Activated CD4-positive, alpha-beta memory T cell treated with anti-CD3 and anti-CD28 coated beads for 36 hours (primary cell): Measurements from ENCODE around the gene BRD3OS. TPM values are rescaled to one million over a fixed set of nuclear protein-coding genes. Genes with fewer than 3 reads are reported as not detected.

Source experiments
- CTCF ChIA-PET: fragments of 350-600 bp; sonication (Branson Sonifier 250); formaldehyde crosslinking; loops from one replicate; lab custom pipeline; 2021; ENCODE audit warnings: antibody characterized with exemption, inconsistent platforms; lab: Charles Lee
- POLR2A ChIA-PET: fragments of 350-600 bp; sonication (Branson Sonifier 250); formaldehyde crosslinking; loops from one replicate; lab custom pipeline; 2021; ENCODE audit warnings: antibody characterized with exemption; lab: Charles Lee
- DNase-seq: peaks from one replicate; pipeline ENCODE4 v3.0.0-alpha.2; 2020
- H3K27ac Mint-ChIP-seq: one replicate; pipeline ENCODE4 v1.8.0; 2021; ENCODE audit warnings: mixed read lengths
- H3K27me3 Mint-ChIP-seq: one replicate; pipeline ENCODE4 v1.8.0; 2021; ENCODE audit warnings: mixed read lengths
- H3K36me3 Mint-ChIP-seq: one replicate; pipeline ENCODE4 v1.8.0; 2021; ENCODE audit warnings: mixed read lengths
- H3K4me1 Mint-ChIP-seq: one replicate; pipeline ENCODE4 v1.8.0; 2021; ENCODE audit warnings: low read depth, mixed read lengths
- H3K4me3 Mint-ChIP-seq: one replicate; pipeline ENCODE4 v1.8.0; 2021; ENCODE audit warnings: mild to moderate bottlenecking, mixed read lengths
- H3K9me3 Mint-ChIP-seq: one replicate; pipeline ENCODE4 v1.8.0; 2021; ENCODE audit warnings: mixed read lengths
- intact Hi-C: fragments of 100-400 bp; cut with micrococcal nuclease; formaldehyde crosslinking; loops from one replicate; pipeline ENCODE4 v1.15.1; 2023
- total RNA-seq, 2 experiments: library from RNA; stranded (reverse); gene quantifications; one replicate each; pipeline ENCODE4 v1.2.3, GENCODE V29; 2021

BRD3OS gene, protein sequence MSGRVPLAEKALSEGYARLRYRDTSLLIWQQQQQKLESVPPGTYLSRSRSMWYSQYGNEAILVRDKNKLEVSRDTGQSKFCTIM
- 10 to 100 TPM; 12.6 to 13.2 TPM for total RNA-seq

DNA sequence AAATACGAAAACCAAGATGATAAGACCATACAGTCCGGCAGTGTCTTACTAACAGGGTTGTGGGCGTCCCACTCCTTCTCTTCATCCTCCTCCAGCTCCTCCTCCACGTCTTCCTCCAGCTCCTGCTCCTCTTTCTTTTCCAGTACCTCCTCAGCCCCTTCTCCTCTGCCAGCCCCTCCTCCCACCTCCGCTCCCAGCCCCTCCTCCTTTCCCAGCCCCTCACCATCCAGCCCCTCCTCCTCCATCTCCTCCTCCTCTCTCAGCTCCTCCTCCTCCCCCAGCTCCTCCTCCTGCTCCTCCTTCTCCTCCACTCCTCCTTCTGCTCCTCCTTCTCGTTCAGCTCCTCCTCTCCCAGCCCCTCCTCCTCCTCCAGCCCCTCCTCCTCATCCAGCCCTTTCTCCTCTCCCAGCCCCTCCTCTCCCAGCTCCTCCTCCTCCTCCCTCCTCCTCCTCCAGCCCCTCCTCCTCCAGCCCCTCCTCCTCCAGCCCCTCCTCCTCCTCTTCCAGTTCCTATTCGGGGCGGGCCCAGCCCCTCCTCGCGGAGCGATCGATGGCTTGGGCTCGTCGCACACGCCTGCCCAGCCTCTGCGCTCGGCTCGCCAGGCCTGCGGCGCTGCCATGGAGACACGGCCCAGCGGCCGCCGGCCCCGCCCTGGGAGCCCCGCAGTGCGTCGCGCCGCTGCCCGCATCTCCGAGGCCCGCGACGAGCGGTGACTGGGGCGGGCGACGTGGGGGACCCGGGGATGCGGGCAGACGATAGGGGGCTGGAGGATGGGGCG is at the start of gene BRD3OS:
Gene BRD3OS, plus strand, starts transcription at position 654 of the 778 bp plus-strand sequence. CDS start 1,267 bp downstream, outside the sequence.
- peaks cover 3% of the 10 kb centered on the region for H3K36me3 Mint-ChIP-seq
- peak within 1 kb of the TSS; percentile 33 for H3K27ac Mint-ChIP-seq
- H3K9me3 Mint-ChIP-seq = no peaks in the 10 kb centered on the region
- DNase-seq = peak; percentile 94
- CTCF ChIA-PET = interaction anchor here (0.9 to 2.3 kb wide), 5 partner anchors 31 to 243 kb away, joined by 3 to 20 read pairs (median 6); no protein-coding TSS in a partner anchor
- intact Hi-C loops = loop anchor here (1.0 to 2.0 kb wide), 3 partner anchors 43 to 140 kb away; partner anchors contain the start of genes BRD3, RNU6ATAC and WDR5
- POLR2A ChIA-PET = interaction anchor here (1.4 to 2.9 kb wide), 3 partner anchors 41 to 140 kb away, joined by 3 to 13 read pairs (median 5); no protein-coding TSS in a partner anchor
- no peaks in the 10 kb centered on the region for H3K27me3 Mint-ChIP-seq
- H3K4me1 Mint-ChIP-seq = peaks cover 12% of the 10 kb centered on the region
- peak within 1 kb of the TSS; percentile 76 for H3K4me3 Mint-ChIP-seq

DNA sequence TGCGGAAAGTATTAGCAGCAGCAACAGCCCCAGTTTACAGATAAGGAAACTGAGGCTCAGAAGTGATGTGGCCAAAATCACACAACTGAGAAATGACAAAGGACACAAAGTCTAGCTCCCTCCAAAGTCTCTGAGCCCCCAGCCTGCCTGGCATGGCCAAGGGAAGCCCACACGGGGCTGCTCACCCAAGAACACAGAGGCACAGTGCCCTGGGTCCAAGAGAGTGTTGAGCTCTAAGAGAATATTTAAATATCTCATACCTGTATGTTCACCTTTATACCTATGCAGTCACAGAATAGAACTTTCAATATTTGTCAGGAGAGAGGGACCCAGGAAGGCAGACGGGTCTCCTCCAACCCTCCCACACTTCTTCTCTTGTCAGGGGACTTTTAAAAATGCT is 49.8 kb upstream of the BRD3OS start:
- intact Hi-C loops = no loop called here
- H3K9me3 Mint-ChIP-seq = no peaks in the 10 kb centered on the region
- H3K36me3 Mint-ChIP-seq = no peaks in the 10 kb centered on the region
- no peaks in the 10 kb centered on the region for H3K27me3 Mint-ChIP-seq
- no peak overlapping the region for H3K27ac Mint-ChIP-seq
- POLR2A ChIA-PET = no interaction called here
- H3K4me1 Mint-ChIP-seq = no peaks in the 10 kb centered on the region
- H3K4me3 Mint-ChIP-seq = no peak overlapping the region
- CTCF ChIA-PET = no interaction called here
- no peak for DNase-seq

DNA sequence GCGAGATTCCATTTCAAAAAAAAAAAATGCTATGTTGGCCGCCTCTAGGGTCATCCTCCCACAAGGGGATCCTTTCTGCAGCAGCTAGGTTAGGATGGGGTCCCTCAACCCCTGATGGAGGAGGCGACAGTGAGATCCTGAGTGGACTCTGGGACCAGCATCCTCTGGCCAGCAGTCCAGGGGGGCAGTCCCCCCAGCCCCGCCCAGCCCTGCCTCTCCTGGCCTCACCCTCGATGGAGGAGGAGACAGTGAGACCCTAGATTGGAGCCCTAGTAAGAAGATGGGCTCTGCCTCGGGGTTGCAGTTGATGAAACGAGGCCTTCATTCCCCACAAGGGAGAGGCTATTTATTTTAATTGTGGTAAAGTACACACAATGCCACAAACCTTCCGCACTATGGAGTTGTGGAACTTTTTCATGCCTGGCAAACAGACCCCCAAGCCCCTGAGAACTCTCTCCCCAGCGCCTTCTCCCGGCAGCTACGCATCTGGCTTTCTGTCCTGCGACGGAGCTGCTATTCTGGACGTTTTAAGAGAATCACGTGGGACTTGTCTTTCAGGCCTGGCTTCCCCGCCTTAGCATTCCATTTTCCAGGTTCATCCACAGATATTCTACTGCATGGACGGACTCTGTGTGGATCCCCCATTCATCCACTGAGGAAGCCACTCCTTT is 49.0 kb upstream of the BRD3OS start:
- Mint-ChIP-seq H3K36me3 (no peaks in the 10 kb centered on the region), H3K4me3 (no peak overlapping the region), H3K27ac (no peak overlapping the region), H3K4me1 (no peaks in the 10 kb centered on the region), H3K27me3 (no peaks in the 10 kb centered on the region), H3K9me3 (no peaks in the 10 kb centered on the region)
- POLR2A ChIA-PET = no interaction called here
- CTCF ChIA-PET = interaction anchor here (1.9 kb wide), 1 partner anchor 194 kb away, joined by 7 read pairs; no protein-coding TSS in a partner anchor
- intact Hi-C loops = no loop called here
- no peak for DNase-seq

DNA sequence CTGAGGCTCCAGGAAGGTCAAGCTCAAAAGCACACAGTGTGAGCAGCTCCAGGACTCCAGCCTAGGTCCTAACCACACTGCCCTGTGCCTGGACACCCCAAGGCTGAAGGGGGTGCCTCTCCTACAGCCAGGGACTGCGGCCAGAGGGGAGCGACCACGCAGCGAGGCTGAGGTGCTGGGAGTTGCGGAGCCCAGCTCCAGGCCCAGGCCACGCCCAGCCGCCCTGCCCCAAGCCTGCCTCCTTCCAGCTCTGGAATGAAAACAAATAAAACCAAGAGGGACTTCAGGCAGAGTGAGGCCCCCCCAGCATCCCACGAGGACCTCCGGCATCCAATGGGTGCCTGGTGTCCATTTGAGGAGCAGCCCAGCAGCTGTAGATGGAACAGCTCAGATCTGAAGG is 48.4 kb upstream of the BRD3OS start:
- intact Hi-C loops = no loop called here
- no peaks in the 10 kb centered on the region for H3K36me3 Mint-ChIP-seq
- ChIA-PET POLR2A (no interaction called here), CTCF (interaction anchor here (1.9 kb wide), 1 partner anchor 195 kb away, joined by 7 read pairs; no protein-coding TSS in a partner anchor)
- no peaks in the 10 kb centered on the region for H3K9me3 Mint-ChIP-seq
- no peak overlapping the region for H3K4me3 Mint-ChIP-seq
- no peaks in the 10 kb centered on the region for H3K4me1 Mint-ChIP-seq
- H3K27me3 Mint-ChIP-seq = no peaks in the 10 kb centered on the region
- H3K27ac Mint-ChIP-seq = no peak overlapping the region
- no peak for DNase-seq

DNA sequence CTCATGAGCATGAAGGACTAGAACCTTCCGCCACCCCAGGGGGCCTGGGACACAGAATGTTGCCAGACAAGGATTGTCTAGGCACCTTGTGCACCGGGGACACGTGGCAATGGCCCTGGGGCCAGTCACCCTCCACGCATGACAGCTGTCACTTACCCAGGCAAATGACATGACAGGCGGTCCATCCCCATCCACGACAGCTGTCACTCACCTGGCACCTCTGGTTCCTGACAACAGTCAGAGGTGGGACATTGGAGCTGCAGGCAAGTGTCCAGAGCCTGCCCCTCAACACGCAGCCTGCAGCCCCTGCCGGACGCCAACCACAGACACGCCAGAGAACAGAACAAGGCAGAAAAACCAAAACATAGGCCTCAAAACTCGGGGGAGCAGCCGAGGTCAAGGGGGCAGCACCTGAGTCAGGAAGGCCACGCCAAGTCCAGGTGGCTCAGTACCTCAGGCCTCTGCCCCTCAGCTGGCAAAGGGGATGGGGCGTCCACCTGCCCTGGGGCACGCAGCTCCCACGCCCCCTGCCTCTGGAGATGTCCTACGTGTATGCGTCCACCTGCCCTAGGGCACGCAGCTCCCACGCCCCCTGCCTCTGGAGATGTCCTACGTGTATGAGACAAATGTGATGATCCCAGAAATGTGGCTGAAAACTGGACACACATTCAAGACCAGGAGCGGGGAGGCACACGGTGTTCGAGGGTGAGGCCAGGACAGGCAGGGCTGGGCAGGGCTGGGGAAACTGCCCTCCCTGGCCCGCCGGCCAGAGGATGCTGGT is 47.7 kb upstream of the BRD3OS start:
- ChIA-PET CTCF (interaction anchor here (1.9 kb wide), 1 partner anchor 195 kb away, joined by 7 read pairs; no protein-coding TSS in a partner anchor), POLR2A (no interaction called here)
- H3K9me3 Mint-ChIP-seq = no peaks in the 10 kb centered on the region
- no peak overlapping the region for H3K27ac Mint-ChIP-seq
- intact Hi-C loops = no loop called here
- H3K27me3 Mint-ChIP-seq = no peaks in the 10 kb centered on the region
- H3K36me3 Mint-ChIP-seq = no peaks in the 10 kb centered on the region
- no peak overlapping the region for H3K4me3 Mint-ChIP-seq
- no peak for DNase-seq
- no peaks in the 10 kb centered on the region for H3K4me1 Mint-ChIP-seq

DNA sequence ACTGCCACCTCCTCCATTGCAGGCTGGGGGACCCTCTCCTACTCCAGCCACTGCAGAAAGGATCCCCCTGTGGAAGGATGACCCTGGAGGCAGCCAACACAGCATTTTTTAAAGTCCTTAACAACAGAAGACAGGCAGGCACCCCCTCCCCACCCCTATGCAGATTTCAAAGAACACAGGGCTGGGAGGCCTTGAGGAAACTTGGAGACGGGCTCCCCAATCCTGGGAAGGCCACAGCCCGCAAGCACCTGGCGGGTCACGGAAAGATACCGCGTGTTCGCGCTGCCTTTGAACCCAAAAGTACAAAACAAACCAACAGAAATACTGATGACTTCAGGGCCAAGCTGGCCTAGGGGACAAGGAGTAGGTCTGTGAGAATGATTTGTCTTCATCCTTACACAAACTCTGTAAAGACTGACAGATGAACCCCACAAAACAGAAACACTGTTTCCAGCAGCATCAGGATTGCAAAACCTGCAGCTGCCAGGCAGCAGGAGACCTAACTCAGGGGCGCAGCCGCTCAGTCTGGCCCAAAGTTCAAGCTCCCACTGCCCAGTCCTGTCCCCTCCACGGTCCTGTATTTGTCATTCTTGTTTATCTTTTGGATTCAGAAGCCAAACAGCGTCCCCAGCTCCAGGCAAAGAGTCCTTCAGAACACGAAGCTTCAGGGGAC is 46.9 kb upstream of the BRD3OS start:
- ChIA-PET CTCF (interaction anchor here (0.7 kb wide), 1 partner anchor 16 kb away, joined by 3 read pairs; no protein-coding TSS in a partner anchor), POLR2A (interaction anchor here (0.5 kb wide), 1 partner anchor 191 kb away, joined by 3 read pairs; no protein-coding TSS in a partner anchor)

DNA sequence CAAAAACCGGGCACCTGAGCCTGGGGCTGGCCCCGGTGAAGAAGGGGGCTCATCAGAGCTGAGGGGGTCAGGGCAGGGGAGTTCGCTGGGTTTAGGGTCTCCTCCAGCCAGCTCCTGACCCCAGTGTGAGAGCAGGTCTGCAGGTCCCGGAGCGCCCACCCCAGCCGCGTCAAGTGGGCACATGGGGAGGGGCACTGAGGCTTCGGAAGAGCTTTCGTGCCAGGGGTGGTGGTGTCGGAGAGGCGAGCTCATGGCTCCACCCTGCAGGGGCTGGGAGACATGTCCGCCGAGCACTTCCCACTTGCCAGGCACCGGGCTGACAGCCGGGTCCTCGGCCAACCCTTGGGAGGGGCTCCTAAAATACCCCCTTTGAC is 46.4 kb upstream of the BRD3OS start:
- CTCF ChIA-PET = interaction anchor here (0.7 kb wide), 1 partner anchor 15 kb away, joined by 3 read pairs; no protein-coding TSS in a partner anchor
- no peak overlapping the region for H3K4me3 Mint-ChIP-seq
- H3K9me3 Mint-ChIP-seq = no peaks in the 10 kb centered on the region
- no peaks in the 10 kb centered on the region for H3K4me1 Mint-ChIP-seq
- no peak overlapping the region for H3K27ac Mint-ChIP-seq
- DNase-seq = no peak
- POLR2A ChIA-PET = no interaction called here
- intact Hi-C loops = no loop called here
- no peaks in the 10 kb centered on the region for H3K36me3 Mint-ChIP-seq
- no peaks in the 10 kb centered on the region for H3K27me3 Mint-ChIP-seq

More for the DNA sequence above, 46.9 kb upstream of the BRD3OS start:
- intact Hi-C loops = no loop called here
- H3K4me3 Mint-ChIP-seq = no peak overlapping the region
- no peak overlapping the region for H3K27ac Mint-ChIP-seq
- no peaks in the 10 kb centered on the region for H3K27me3 Mint-ChIP-seq
- H3K9me3 Mint-ChIP-seq = no peaks in the 10 kb centered on the region
- no peaks in the 10 kb centered on the region for H3K4me1 Mint-ChIP-seq
- DNase-seq = no peak
- H3K36me3 Mint-ChIP-seq = no peaks in the 10 kb centered on the region

DNA sequence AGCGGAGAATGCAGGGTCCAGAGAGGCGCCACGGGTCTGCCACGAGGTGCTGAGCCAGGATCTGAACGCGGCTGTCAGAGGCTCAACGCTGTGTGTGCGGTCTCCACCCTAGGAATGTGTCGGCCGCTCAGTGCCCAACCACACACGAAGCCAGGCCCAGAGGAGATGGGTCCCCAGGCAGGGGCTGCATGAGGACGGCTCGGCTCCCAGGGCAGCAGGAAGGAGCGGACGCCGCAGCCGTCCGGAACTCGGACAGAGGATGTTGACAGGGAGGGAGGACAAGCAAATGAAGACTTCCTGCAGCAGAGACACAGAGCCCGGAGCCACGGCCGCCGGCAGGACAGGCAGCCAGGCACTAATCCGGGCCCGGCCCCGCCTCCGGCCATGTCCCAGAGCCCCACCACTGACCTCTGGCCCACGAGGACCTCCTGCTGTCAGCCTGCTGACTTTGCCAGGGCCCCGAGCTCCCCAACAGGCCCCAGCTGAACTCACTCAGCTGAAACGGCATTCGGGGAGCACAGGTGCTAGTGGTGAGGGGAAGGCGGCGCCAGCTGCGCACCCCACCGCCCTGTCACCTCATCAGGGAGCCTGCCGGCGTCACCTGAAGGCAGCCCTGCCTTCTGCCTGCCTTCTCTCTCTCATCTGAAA is 45.9 kb upstream of the BRD3OS start:
- CTCF ChIA-PET = no interaction called here

DNA sequence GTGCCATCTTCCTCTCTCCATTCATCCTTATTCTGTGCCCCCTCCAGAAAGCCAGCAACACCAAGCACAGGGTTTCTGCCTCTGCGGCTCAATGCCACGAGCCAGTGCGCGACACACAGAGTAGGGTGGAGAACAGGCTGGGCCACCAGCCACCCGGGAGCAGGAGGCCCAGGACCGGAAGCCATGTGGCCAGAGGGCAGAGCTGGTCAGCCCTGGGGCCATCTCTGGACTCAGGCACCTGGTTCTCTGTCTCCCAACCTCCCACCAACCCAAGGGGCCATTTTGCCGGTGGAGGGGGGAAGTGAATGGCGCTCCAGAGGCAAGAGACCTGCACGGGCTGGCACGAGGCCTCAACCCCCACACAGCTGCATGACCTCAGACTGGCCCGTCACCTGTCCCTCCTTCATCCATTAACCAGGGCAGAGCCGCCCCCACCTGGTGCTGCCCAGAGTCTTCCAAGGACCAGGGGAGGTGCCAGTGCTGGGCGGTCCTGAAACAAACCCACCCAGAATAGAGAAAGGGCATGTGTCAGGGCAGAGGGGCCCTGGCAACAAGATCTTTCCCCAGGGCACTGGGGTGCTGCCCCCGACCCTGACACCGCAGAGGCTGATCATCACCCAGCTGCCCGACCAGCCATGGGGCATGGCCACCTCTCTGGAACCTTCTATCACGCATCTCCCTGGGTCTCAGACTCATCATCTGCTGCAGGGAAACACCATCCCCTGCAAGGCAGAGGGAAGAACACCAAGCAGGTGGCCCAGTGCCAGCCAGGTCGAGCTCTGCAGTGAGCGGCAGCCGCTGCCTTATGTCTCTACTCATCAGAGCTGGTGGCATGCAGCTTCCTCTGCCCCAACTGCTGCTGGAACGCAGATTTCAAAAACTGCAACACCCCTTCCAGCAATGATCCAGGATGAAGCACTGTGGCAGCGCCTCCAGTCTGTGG is 45.1 kb upstream of the BRD3OS start:
- H3K36me3 Mint-ChIP-seq = no peaks in the 10 kb centered on the region
- no peak for DNase-seq
- no peak overlapping the region for H3K27ac Mint-ChIP-seq
- ChIA-PET CTCF (no interaction called here), POLR2A (no interaction called here)
- H3K27me3 Mint-ChIP-seq = no peaks in the 10 kb centered on the region
- no peak overlapping the region for H3K4me3 Mint-ChIP-seq
- intact Hi-C loops = no loop called here
- H3K4me1 Mint-ChIP-seq = no peaks in the 10 kb centered on the region
- no peaks in the 10 kb centered on the region for H3K9me3 Mint-ChIP-seq

More for the DNA sequence above, 45.9 kb upstream of the BRD3OS start:
- DNase-seq = no peak
- intact Hi-C loops = no loop called here
- no peaks in the 10 kb centered on the region for H3K9me3 Mint-ChIP-seq
- no peaks in the 10 kb centered on the region for H3K4me1 Mint-ChIP-seq
- no peak overlapping the region for H3K27ac Mint-ChIP-seq
- no peak overlapping the region for H3K4me3 Mint-ChIP-seq
- no peaks in the 10 kb centered on the region for H3K36me3 Mint-ChIP-seq
- POLR2A ChIA-PET = no interaction called here
- no peaks in the 10 kb centered on the region for H3K27me3 Mint-ChIP-seq

DNA sequence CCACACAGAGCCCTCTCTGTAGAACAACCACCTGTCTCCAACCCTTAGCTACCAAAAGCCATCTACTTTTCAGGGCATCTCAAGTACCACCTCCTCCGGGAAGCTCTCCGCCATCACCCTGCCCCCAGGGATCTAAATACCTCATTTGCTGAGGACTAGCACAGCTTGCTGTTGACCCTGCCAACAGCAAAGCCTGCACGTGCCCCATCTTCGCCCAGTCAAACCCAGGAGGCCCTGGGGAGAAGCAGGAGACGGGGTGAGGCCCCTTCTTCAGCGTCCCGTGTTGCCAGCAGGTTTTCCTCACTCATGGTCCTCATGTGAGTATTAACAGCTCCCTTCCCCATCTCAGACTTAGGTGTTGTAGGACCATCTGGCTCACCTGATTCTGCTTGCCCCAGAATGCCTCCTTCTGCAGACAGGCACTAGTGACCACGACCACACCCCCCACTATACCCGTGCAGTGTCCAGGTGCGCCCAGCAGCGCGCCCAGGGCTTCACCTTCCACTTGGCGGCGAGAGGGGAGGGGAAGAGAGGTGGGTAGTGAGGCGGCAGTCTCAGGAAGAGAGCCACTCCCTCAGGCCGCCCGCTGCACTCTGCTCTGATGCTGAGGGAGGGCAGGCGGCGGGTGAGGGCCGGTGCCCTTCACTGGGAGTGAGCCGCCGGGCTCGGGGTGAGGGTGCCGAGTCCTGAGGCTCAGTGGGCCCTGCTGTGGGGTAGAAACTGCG is 44.3 kb upstream of the BRD3OS start:
- Mint-ChIP-seq H3K9me3 (no peaks in the 10 kb centered on the region), H3K4me1 (no peaks in the 10 kb centered on the region), H3K27me3 (no peaks in the 10 kb centered on the region), H3K36me3 (no peaks in the 10 kb centered on the region), H3K4me3 (no peak overlapping the region), H3K27ac (no peak overlapping the region)
- ChIA-PET CTCF (no interaction called here), POLR2A (no interaction called here)
- DNase-seq = no peak
- intact Hi-C loops = no loop called here
